Mesendoderm (in vitro differentiated cells): Measurements from ENCODE around the gene GPT2.
A peak's percentile ranks its signal among the peaks of the same experiment; 100 is the strongest.

Experiments used
- DNase-seq: peaks from one replicate; pipeline ENCODE4 v3.0.0; 2013
- H2AK5ac ChIP-seq: 2 replicates; pipeline ENCODE4 v1.6.1; 2013; ENCODE audit warnings: low read length, inconsistent platforms
- H2BK120ac ChIP-seq: 2 replicates; pipeline ENCODE4 v1.6.1; 2013; ENCODE audit warnings: low read depth, mild to moderate bottlenecking, low read length, moderate library complexity, mixed read lengths
- H2BK15ac ChIP-seq: replicated peaks from 2 replicates; pipeline ENCODE4 v1.6.1; 2013; ENCODE audit warnings: low read depth, mild to moderate bottlenecking, moderate library complexity
- H2BK5ac ChIP-seq: 2 replicates; pipeline ENCODE4 v1.6.1; 2013; ENCODE audit warnings: low read length, inconsistent platforms
- H3K18ac ChIP-seq: 2 replicates; pipeline ENCODE4 v1.6.1; 2013; ENCODE audit warnings: mild to moderate bottlenecking, low read length, mixed read lengths
- H3K23ac ChIP-seq: one replicate; pipeline ENCODE4 v1.6.1; 2013; ENCODE audit warnings: low read length
- H3K27ac ChIP-seq: 2 replicates; pipeline ENCODE4 v1.5.1; 2013; ENCODE audit warnings: low read depth, mild to moderate bottlenecking, inconsistent platforms, low read length, moderate library complexity
- H3K27me3 ChIP-seq: 2 replicates; pipeline ENCODE4 v1.6.1; 2013; ENCODE audit warnings: low read length, control low read depth, mild to moderate bottlenecking, inconsistent platforms; ENCODE audit not compliant: insufficient read depth, poor library complexity
- H3K36me3 ChIP-seq: 2 replicates; pipeline ENCODE4 v1.6.1; 2013; ENCODE audit warnings: low read length, inconsistent platforms; ENCODE audit not compliant: control insufficient read depth, insufficient read depth
- H3K4ac ChIP-seq: one replicate; pipeline ENCODE4 v1.6.1; 2013; ENCODE audit warnings: low read depth, mild to moderate bottlenecking, low read length, moderate library complexity
- H3K4me1 ChIP-seq: 2 replicates; pipeline ENCODE4 v1.6.1; 2013; ENCODE audit warnings: low read depth, low read length, inconsistent platforms; ENCODE audit not compliant: control insufficient read depth
- H3K4me2 ChIP-seq: 2 replicates; pipeline ENCODE4 v1.6.1; 2013; ENCODE audit warnings: low read length
- H3K4me3 ChIP-seq: 2 replicates; pipeline ENCODE4 v1.5.1; 2013; ENCODE audit warnings: mild to moderate bottlenecking, low read length
- H3K56ac ChIP-seq: one replicate; pipeline ENCODE4 v1.6.1; 2013; ENCODE audit warnings: low read length
- H3K79me1 ChIP-seq: 2 replicates; pipeline ENCODE4 v1.6.1; 2013; ENCODE audit warnings: low read length, inconsistent platforms
- H3K79me2 ChIP-seq: 2 replicates; pipeline ENCODE4 v1.6.1; 2013; ENCODE audit warnings: mild to moderate bottlenecking, low read length; ENCODE audit not compliant: control insufficient read depth, insufficient read depth
- H3K9ac ChIP-seq: 2 replicates; pipeline ENCODE4 v1.6.1; 2013; ENCODE audit warnings: low read length, inconsistent platforms
- H4K5ac ChIP-seq: one replicate; pipeline ENCODE4 v1.6.1; 2013; ENCODE audit warnings: low read length
- H4K8ac ChIP-seq: one replicate; pipeline ENCODE4 v1.6.1; 2013; ENCODE audit warnings: low read depth, mild to moderate bottlenecking, control low read depth, low read length, moderate library complexity
- WGBS: extraction: QIAGEN DNeasy Blood & Tissue Kit; methylation state at CpG from one replicate; pipeline ENCODE4 v1.1.7; 2013; ENCODE audit warnings: low lambda C conversion rate, missing lambda C conversion rate; ENCODE audit not compliant: insufficient coverage; ENCODE audit errors: extremely low coverage; 5-methylcytosine and 5-hydroxymethylcytosine counted together

GPT2 gene

DNA sequence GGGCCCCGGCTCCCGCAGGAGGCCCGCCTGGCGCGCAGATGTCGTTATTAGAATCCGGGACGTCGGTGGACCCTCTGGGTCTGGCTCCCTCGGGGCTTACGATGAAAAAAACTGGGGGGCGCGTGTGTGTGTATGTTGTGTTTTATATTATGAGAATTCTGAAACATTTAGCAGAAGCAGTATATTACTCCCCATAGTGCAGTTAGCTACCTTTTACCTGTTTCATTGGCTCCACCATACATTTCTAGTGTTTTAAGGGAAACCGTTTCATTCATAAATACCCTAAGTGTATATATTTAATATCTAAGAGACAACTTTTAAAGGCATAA, 89.8 kb downstream of the GPT2 start:
- peaks cover 29% of the 10 kb centered on the region for H3K79me2 ChIP-seq
- H2BK120ac ChIP-seq, result no peak overlapping the region
- H3K27me3 ChIP-seq, result no peaks in the 10 kb centered on the region
- no peak overlapping the region for H2BK15ac ChIP-seq
- H3K79me1 ChIP-seq, result peaks cover 7% of the 10 kb centered on the region
- peak overlapping the region; percentile 85 for H3K18ac ChIP-seq
- H4K8ac ChIP-seq, result no peak overlapping the region
- no peak for DNase-seq
- peak overlapping the region; percentile 85 for H3K27ac ChIP-seq
- H3K23ac ChIP-seq, result no peak overlapping the region
- H4K5ac ChIP-seq, result no peak overlapping the region
- H3K9ac ChIP-seq, result peak overlapping the region; percentile 97
- H2AK5ac ChIP-seq, result no peak overlapping the region
- H3K4me1 ChIP-seq, result peaks cover 8% of the 10 kb centered on the region
- no peak overlapping the region for H2BK5ac ChIP-seq
- peaks cover 2% of the 10 kb centered on the region for H3K36me3 ChIP-seq
- H3K56ac ChIP-seq, result peak overlapping the region; percentile 97
- no peak overlapping the region for H3K4ac ChIP-seq
- H3K4me2 ChIP-seq, result peak overlapping the region; percentile 96
- H3K4me3 ChIP-seq, result peak overlapping the region; percentile 91
- no CpG with 5 or more reads among the region's 14 CpGs for WGBS

DNA sequence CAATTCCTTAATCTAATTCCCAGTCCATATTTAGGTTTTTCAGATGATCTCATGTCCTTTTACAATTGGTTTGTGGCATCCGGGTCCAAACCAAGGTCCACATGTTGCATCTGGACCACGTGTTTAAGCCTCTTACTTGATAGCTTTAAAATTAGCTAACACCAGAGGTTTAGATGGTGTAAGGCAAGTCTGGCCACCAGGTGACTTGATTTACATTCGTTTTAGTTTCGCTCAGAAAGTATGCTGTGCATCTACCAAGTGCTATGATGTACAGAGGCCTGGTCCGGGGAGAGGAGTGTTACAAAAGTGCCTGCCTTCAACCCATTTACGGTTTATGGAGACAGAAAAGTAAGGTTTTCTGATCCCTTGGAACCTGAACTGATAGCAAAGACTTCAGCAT, 90.2 kb downstream of the GPT2 start:
- Histone ChIP-seq H3K4ac (no peak overlapping the region), H4K8ac (no peak overlapping the region), H3K9ac (peak overlapping the region; percentile 52), H4K5ac (no peak overlapping the region), H2BK5ac (no peak overlapping the region), H2AK5ac (no peak overlapping the region), H2BK15ac (no peak overlapping the region), H3K27me3 (no peaks in the 10 kb centered on the region), H3K18ac (no peak overlapping the region), H3K4me2 (peak overlapping the region; percentile 8), H3K23ac (peak overlapping the region; percentile 15), H2BK120ac (no peak overlapping the region), H3K56ac (peak overlapping the region; percentile 81), H3K4me3 (no peak overlapping the region), H3K4me1 (peaks cover 8% of the 10 kb centered on the region), H3K79me2 (peaks cover 28% of the 10 kb centered on the region), H3K27ac (no peak overlapping the region), H3K36me3 (peaks cover 2% of the 10 kb centered on the region), H3K79me1 (peaks cover 6% of the 10 kb centered on the region)
- DNase-seq, result peak; percentile 34
- no CpG with 5 or more reads among the region's 6 CpGs for WGBS

DNA sequence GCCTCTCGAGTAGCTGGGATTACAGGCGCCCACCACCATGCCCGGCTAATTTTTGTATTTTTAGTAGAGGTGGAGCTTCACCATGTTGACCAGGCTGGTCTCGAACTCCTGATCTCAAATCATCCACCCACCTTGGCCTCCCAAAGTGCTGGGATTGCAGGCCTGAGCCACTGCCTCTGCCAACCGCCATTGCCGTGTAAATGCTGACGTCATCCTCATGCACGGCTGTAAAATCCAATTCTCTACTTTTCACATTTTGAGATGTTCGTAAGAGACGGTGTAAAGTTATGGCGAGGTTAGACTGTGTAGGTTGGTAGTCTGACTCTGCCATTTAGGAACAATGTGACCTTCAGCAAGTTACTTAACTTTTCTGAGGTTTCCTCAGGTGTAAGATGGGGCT, 91.0 kb downstream of the GPT2 start:
- no peak for DNase-seq

DNA sequence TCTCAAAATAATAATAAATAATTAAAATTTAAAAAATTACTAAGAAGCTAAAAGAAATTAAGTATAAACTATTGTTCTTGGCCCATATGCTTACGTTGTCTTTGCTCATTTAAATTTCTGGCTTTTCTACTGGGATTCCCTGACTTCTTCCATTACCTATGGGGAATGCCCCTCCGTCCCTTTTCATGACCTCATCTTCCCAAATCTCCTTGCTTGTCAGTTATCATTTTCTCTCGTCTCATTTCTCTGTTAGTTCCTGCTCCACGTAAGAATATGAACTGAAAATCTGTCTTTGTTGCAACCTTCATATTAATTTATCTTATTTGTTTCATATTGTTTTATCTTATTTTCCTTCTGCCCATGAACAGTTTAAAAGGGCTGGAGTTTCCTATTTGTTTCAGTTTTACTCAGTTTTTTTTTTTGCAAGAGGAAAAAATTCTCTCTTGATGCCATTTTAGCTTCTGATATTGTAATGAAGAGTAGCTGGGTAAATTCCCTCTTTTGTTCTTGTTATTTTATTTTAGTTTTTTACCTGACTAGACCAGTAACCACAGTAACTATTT, 91.8 kb downstream of the GPT2 start:
- H2BK120ac ChIP-seq, result no peak overlapping the region
- no peak overlapping the region for H2AK5ac ChIP-seq
- H3K4me2 ChIP-seq, result no peak overlapping the region
- H3K9ac ChIP-seq, result no peak overlapping the region
- no peak for DNase-seq
- H3K4me1 ChIP-seq, result peaks cover 8% of the 10 kb centered on the region
- no peak overlapping the region for H3K56ac ChIP-seq
- no peaks in the 10 kb centered on the region for H3K27me3 ChIP-seq
- WGBS, result no CpG with 5 or more reads among the region's 4 CpGs
- peaks cover 21% of the 10 kb centered on the region for H3K79me2 ChIP-seq
- H3K4me3 ChIP-seq, result no peak overlapping the region
- no peak overlapping the region for H2BK5ac ChIP-seq
- H4K5ac ChIP-seq, result no peak overlapping the region
- H2BK15ac ChIP-seq, result no peak overlapping the region
- no peak overlapping the region for H3K27ac ChIP-seq
- H3K23ac ChIP-seq, result no peak overlapping the region
- H3K4ac ChIP-seq, result no peak overlapping the region
- no peak overlapping the region for H3K18ac ChIP-seq
- no peak overlapping the region for H4K8ac ChIP-seq
- H3K79me1 ChIP-seq, result peaks cover 6% of the 10 kb centered on the region
- peaks cover 2% of the 10 kb centered on the region for H3K36me3 ChIP-seq

More for the DNA sequence above, 91.0 kb downstream of the GPT2 start:
- Histone ChIP-seq H2BK5ac (no peak overlapping the region), H2AK5ac (no peak overlapping the region), H3K36me3 (peaks cover 2% of the 10 kb centered on the region), H3K4ac (no peak overlapping the region), H3K27ac (no peak overlapping the region), H3K4me1 (peaks cover 8% of the 10 kb centered on the region), H3K23ac (no peak overlapping the region), H3K18ac (no peak overlapping the region), H3K27me3 (no peaks in the 10 kb centered on the region), H3K79me2 (peaks cover 25% of the 10 kb centered on the region), H2BK15ac (no peak overlapping the region), H3K56ac (no peak overlapping the region), H2BK120ac (no peak overlapping the region), H3K79me1 (peaks cover 6% of the 10 kb centered on the region), H4K5ac (no peak overlapping the region), H4K8ac (no peak overlapping the region), H3K4me3 (no peak overlapping the region), H3K4me2 (no peak overlapping the region), H3K9ac (no peak overlapping the region)
- no CpG with 5 or more reads among the region's 11 CpGs for WGBS

DNA sequence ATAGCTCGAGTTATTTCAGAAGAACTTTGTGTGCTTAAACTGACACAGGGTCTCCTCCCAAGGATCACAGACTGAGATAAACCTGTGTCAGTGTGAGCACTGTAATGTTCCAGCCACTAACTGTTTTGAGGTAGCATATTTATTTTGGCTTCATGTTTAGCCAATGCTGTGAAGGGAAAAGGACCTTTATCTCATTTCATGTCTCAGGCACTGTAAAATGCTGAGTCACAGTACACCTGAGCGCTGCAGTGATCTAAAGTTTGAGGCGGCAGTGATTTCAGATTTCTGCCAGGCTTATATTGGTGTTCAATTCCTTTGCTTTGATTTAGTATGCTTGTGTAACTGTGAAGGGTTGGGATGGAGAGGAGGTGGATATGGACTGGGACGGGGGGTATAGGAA, 92.4 kb downstream of the GPT2 start:
- no peak overlapping the region for H3K27ac ChIP-seq
- WGBS, result no CpG with 5 or more reads among the region's 4 CpGs
- peaks cover 17% of the 10 kb centered on the region for H3K79me2 ChIP-seq
- H3K18ac ChIP-seq, result no peak overlapping the region
- H3K36me3 ChIP-seq, result no peaks in the 10 kb centered on the region
- no peak for DNase-seq
- H2AK5ac ChIP-seq, result no peak overlapping the region
- no peaks in the 10 kb centered on the region for H3K27me3 ChIP-seq
- H3K23ac ChIP-seq, result no peak overlapping the region
- H3K4ac ChIP-seq, result no peak overlapping the region
- H3K79me1 ChIP-seq, result peaks cover 4% of the 10 kb centered on the region
- peak overlapping the region; percentile 70 for H3K56ac ChIP-seq
- no peak overlapping the region for H4K5ac ChIP-seq
- no peak overlapping the region for H3K4me3 ChIP-seq
- no peak overlapping the region for H4K8ac ChIP-seq
- no peak overlapping the region for H2BK5ac ChIP-seq
- H3K9ac ChIP-seq, result peak overlapping the region; percentile 24
- H2BK120ac ChIP-seq, result no peak overlapping the region
- H3K4me2 ChIP-seq, result no peak overlapping the region
- peaks cover 7% of the 10 kb centered on the region for H3K4me1 ChIP-seq
- peak overlapping the region; percentile 65 for H2BK15ac ChIP-seq
